HL-60 (cell line): Measurements from ENCODE around the gene P2RX3.
A peak's percentile ranks its signal among the peaks of the same experiment; 100 is the strongest.
"Not testable (repeated sequence)": the region's sequence is repeated elsewhere in the genome, so short reads cannot be mapped to it uniquely, and the experiment has no call there.

Source experiments
- DNase-seq, 2 experiments: peaks; one replicate each; pipeline ENCODE4 v3.0.0-alpha.2; 2010 to 2020; ENCODE audit warnings: low read depth in 1 of 2, low spot score in 1 of 2
- H3K27ac ChIP-seq: fragments of 250-450 bp; sonication (Bioruptor Pico); replicated peaks from 2 replicates; pipeline ENCODE4 v1.5.1; 2020; ENCODE audit warnings: mild to moderate bottlenecking, moderate library complexity
- H3K27me3 ChIP-seq: fragments of 250-450 bp; sonication (Bioruptor Pico); 2 replicates; pipeline ENCODE4 v1.5.1; 2021; ENCODE audit warnings: mild to moderate bottlenecking, moderate library complexity; ENCODE audit not compliant: insufficient read depth, poor library complexity, severe bottlenecking
- H3K4me3 ChIP-seq: replicated peaks from 2 replicates; pipeline ENCODE4 v1.5.1; 2011; ENCODE audit warnings: mild to moderate bottlenecking, control low read depth, low read length; ENCODE audit not compliant: insufficient read depth
- CTCF ChIP-seq: IDR thresholded peaks from one replicate; pipeline ENCODE4 v1.5.1; 2011; ENCODE audit warnings: low read length, control low read depth, inconsistent platforms; ENCODE audit not compliant: insufficient read depth
- GABPA ChIP-seq: IDR thresholded peaks from 2 replicates; pipeline ENCODE4 v1.6.1; 2012; ENCODE audit warnings: low read depth
- POLR2AphosphoS5 ChIP-seq: IDR thresholded peaks from 2 replicates; pipeline ENCODE4 v1.6.1; 2012; ENCODE audit warnings: low read depth
- REST ChIP-seq: IDR thresholded peaks from 2 replicates; pipeline ENCODE4 v1.6.1; 2012; ENCODE audit warnings: low read depth; ENCODE audit not compliant: insufficient replicate concordance
- SPI1 ChIP-seq: IDR thresholded peaks from 2 replicates; pipeline ENCODE4 v1.6.1; 2012; ENCODE audit warnings: low read depth, mild to moderate bottlenecking, borderline replicate concordance

P2RX3 gene

GRCh38 chr11:57335023-57335342 is 3.2 kb upstream of the P2RX3 start:
- H3K27ac ChIP-seq: peak overlapping the region; percentile 93
- DNase-seq: no peak
- TF ChIP-seq REST (no peak), GABPA (no peak), POLR2AphosphoS5 (no peak), CTCF (no peak), SPI1 (no peak)
- no peaks in the 10 kb centered on the region for H3K27me3 ChIP-seq
- H3K4me3 ChIP-seq: peak overlapping the region; percentile 87

- peak; percentile 81 to 93 for DNase-seq
- Histone ChIP-seq H3K4me3 (peak within 1 kb of the TSS; percentile 87), H3K27me3 (no peaks in the 10 kb centered on the region), H3K27ac (peak within 1 kb of the TSS; percentile 93)
- TF ChIP-seq SPI1 (no peak), CTCF (no peak), POLR2AphosphoS5 (peak; percentile 36; the same call in 1 of the 2 replicates), REST (no peak), GABPA (peak; percentile 77)
Observed at GRCh38 chr11:57335343-57336110, 2.6 kb upstream of the P2RX3 start, which contains the start of gene SSRP1. Gene SSRP1 (minus strand): TSS chr11:57335892. CDS start chr11:57335121, 771 bp downstream.

GRCh38 chr11:57336111-57336666 is 2.0 kb upstream of the P2RX3 start:
- TF ChIP-seq POLR2AphosphoS5: 0 out of 2 replicates have a peak, but pooled peaks have one; percentile 5
- no peak for TF ChIP-seq SPI1
- Histone ChIP-seq H3K27ac (peak overlapping the region; percentile 93), H3K27me3 (no peaks in the 10 kb centered on the region), H3K4me3 (peak overlapping the region; percentile 87)
- DNase-seq: peak in 1 of 2 experiments; percentile 37

- not testable (repeated sequence) for H3K27me3 ChIP-seq, H3K4me3 ChIP-seq, H3K27ac ChIP-seq, DNase-seq
Observed at GRCh38 chr11:57336856-57337255, 1.3 kb upstream of the P2RX3 start.
